GM12874 (cell line): ENCODE data around the gene TAP2.

ENCODE experiments used
- TF ChIP-seq, protein P1 (sequence below): IDR thresholded peaks from 2 replicates; pipeline ENCODE4 v1.5.1; 2011; ENCODE audit warnings: low read depth, mild to moderate bottlenecking, control low read depth, low read length, moderate library complexity; ENCODE audit not compliant: insufficient read depth

TAP2 gene

GRCh38 chr6:32837651-32838113 lies 857 bp downstream of the TAP2 start:
- TF ChIP-seq, protein P1, sequence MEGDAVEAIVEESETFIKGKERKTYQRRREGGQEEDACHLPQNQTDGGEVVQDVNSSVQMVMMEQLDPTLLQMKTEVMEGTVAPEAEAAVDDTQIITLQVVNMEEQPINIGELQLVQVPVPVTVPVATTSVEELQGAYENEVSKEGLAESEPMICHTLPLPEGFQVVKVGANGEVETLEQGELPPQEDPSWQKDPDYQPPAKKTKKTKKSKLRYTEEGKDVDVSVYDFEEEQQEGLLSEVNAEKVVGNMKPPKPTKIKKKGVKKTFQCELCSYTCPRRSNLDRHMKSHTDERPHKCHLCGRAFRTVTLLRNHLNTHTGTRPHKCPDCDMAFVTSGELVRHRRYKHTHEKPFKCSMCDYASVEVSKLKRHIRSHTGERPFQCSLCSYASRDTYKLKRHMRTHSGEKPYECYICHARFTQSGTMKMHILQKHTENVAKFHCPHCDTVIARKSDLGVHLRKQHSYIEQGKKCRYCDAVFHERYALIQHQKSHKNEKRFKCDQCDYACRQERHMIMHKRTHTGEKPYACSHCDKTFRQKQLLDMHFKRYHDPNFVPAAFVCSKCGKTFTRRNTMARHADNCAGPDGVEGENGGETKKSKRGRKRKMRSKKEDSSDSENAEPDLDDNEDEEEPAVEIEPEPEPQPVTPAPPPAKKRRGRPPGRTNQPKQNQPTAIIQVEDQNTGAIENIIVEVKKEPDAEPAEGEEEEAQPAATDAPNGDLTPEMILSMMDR = no peak

GRCh38 chr6:32836873-32837272 lies 1.7 kb downstream of the TAP2 start:
- TF ChIP-seq, protein P1 = no peak

GRCh38 chr6:32835167-32835893 lies 3.2 kb downstream of the TAP2 start:
- TF ChIP-seq, protein P1 = no peak

GRCh38 chr6:32833664-32834063 lies 4.9 kb downstream of the TAP2 start:
- TF ChIP-seq, protein P1 = no peak

GRCh38 chr6:32832535-32832934 lies 6.0 kb downstream of the TAP2 start:
- TF ChIP-seq, protein P1 = no peak

- TF ChIP-seq, protein P1 = no peak
Measured at GRCh38 chr6:32830936-32831335, 7.6 kb downstream of the TAP2 start.

DNA sequence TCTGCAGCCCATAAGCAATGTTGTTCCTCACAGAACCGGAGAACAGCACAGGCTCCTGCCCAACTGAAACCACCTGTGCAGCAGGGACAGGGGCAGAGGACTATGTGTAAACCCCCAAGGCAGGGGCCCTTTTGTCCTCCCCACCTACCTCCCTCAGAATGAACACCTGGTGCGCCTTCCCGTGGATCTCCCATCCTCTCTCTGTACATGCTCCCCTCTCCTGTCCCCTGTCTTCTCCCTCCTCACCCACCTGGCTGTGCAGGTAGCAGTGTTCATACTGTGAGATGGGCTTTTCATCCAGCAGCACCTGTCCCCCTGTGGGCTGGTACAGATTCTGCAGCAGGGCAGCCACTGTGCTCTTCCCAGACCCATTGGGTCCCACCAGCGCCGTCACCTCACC lies 8.5 kb downstream of the TAP2 start:
- TF ChIP-seq, protein P1 = no peak
